ENCODE data around the gene LAMTOR3. TPM values are rescaled to one million over a fixed set of nuclear protein-coding genes. Genes with fewer than 3 reads are reported as not detected.
A peak's percentile ranks its signal among the peaks of the same experiment; 100 is the strongest.

Gene LAMTOR3
- total RNA-seq, 2 donors from 2014 or later, result 20.7 to 23.3 TPM

GRCh38 chr4:99886146-99886545 lies 8.1 kb downstream of the LAMTOR3 start:
- Mint-ChIP-seq H3K36me3 (ENCODE audit: insufficient read depth in 2 of 2) (peaks cover 0 to 11% of the 10 kb centered on the region in 2 donors), H3K27ac (no peak overlapping the region), H3K4me1 (ENCODE audit: low read depth) (peaks cover 11% of the 10 kb centered on the region)

GRCh38 chr4:99885687-99886086 lies 8.5 kb downstream of the LAMTOR3 start:
- Mint-ChIP-seq H3K4me1 (ENCODE audit: low read depth) (peaks cover 7% of the 10 kb centered on the region), H3K36me3 (ENCODE audit: insufficient read depth in 2 of 2) (peaks cover 0 to 11% of the 10 kb centered on the region in 2 donors), H3K27me3 (ENCODE audit: low read depth) (no peaks in the 10 kb centered on the region), H3K9me3 (no peaks in the 10 kb centered on the region), H3K27ac (no peak overlapping the region), H3K4me3 (no peak overlapping the region)
- DNase-seq (no peak), ATAC-seq (replicated peaks in 1 of 2) (no peak)

More at GRCh38 chr4:99886146-99886545, 8.1 kb downstream of the LAMTOR3 start:
- ATAC-seq (replicated peaks in 1 of 2) (no peak), DNase-seq (no peak)
- no peaks in the 10 kb centered on the region for H3K27me3 Mint-ChIP-seq (ENCODE audit: low read depth)
- H3K4me3 Mint-ChIP-seq, result no peak overlapping the region
- no peaks in the 10 kb centered on the region for H3K9me3 Mint-ChIP-seq

GRCh38 chr4:99885063-99885664 lies 9.1 kb downstream of the LAMTOR3 start:
- no peak overlapping the region for H3K27ac Mint-ChIP-seq
- DNase-seq (peak; percentile 28 to 34), ATAC-seq (replicated peaks in 1 of 2) (no peak)
- peaks cover 0 to 14% of the 10 kb centered on the region in 2 donors for H3K36me3 Mint-ChIP-seq (ENCODE audit: insufficient read depth in 2 of 2)
- H3K4me3 Mint-ChIP-seq, result no peak overlapping the region
- H3K4me1 Mint-ChIP-seq (ENCODE audit: low read depth), result peaks cover 2% of the 10 kb centered on the region
- H3K9me3 Mint-ChIP-seq, result no peaks in the 10 kb centered on the region
- no peaks in the 10 kb centered on the region for H3K27me3 Mint-ChIP-seq (ENCODE audit: low read depth)

GRCh38 chr4:99879458-99879857 lies 14.8 kb downstream of the LAMTOR3 start:
- peak overlapping the region; percentile 60 for H3K27ac Mint-ChIP-seq
- ATAC-seq (replicated peaks in 1 of 2) (no peak), DNase-seq (no peak)
- no peaks in the 10 kb centered on the region for H3K27me3 Mint-ChIP-seq (ENCODE audit: low read depth)
- H3K9me3 Mint-ChIP-seq, result no peaks in the 10 kb centered on the region
- peaks cover 3 to 11% of the 10 kb centered on the region in 2 donors for H3K36me3 Mint-ChIP-seq (ENCODE audit: insufficient read depth in 2 of 2)
- no peak overlapping the region for H3K4me3 Mint-ChIP-seq
- H3K4me1 Mint-ChIP-seq (ENCODE audit: low read depth), result no peaks in the 10 kb centered on the region

GRCh38 chr4:99878604-99879003 lies 15.6 kb downstream of the LAMTOR3 start:
- no peaks in the 10 kb centered on the region for H3K27me3 Mint-ChIP-seq (ENCODE audit: low read depth)
- DNase-seq (no peak), ATAC-seq (replicated peaks in 1 of 2) (no peak)
- peak overlapping the region; percentile 50 for H3K27ac Mint-ChIP-seq
- no peaks in the 10 kb centered on the region for H3K4me1 Mint-ChIP-seq (ENCODE audit: low read depth)
- no peak overlapping the region for H3K4me3 Mint-ChIP-seq
- H3K9me3 Mint-ChIP-seq, result no peaks in the 10 kb centered on the region
- peaks cover 3 to 12% of the 10 kb centered on the region in 2 donors for H3K36me3 Mint-ChIP-seq (ENCODE audit: insufficient read depth in 2 of 2)

- no peak overlapping the region for H3K4me3 Mint-ChIP-seq
- no peaks in the 10 kb centered on the region for H3K27me3 Mint-ChIP-seq (ENCODE audit: low read depth)
- no peaks in the 10 kb centered on the region for H3K9me3 Mint-ChIP-seq
- peak overlapping the region; percentile 7 for H3K27ac Mint-ChIP-seq
- no peak for DNase-seq
- ATAC-seq (replicated peaks in 1 of 2), result no peak
- H3K36me3 Mint-ChIP-seq (ENCODE audit: insufficient read depth in 2 of 2), result peaks cover 7 to 15% of the 10 kb centered on the region in 2 donors
- peaks cover 16% of the 10 kb centered on the region for H3K4me1 Mint-ChIP-seq (ENCODE audit: low read depth)
Measured at GRCh38 chr4:99876946-99877345, 17.3 kb downstream of the LAMTOR3 start.

GRCh38 chr4:99875071-99875470 lies 19.2 kb downstream of the LAMTOR3 start:
- DNase-seq (no peak), ATAC-seq (replicated peaks in 1 of 2) (no peak)
- H3K9me3 Mint-ChIP-seq, result peaks cover 0 to 2% of the 10 kb centered on the region in 2 donors
- H3K36me3 Mint-ChIP-seq (ENCODE audit: insufficient read depth in 2 of 2), result peaks cover 7 to 14% of the 10 kb centered on the region in 2 donors
- H3K27me3 Mint-ChIP-seq (ENCODE audit: low read depth), result no peaks in the 10 kb centered on the region
- H3K4me1 Mint-ChIP-seq (ENCODE audit: low read depth), result peaks cover 22% of the 10 kb centered on the region
- H3K4me3 Mint-ChIP-seq, result no peak overlapping the region
- no peak overlapping the region for H3K27ac Mint-ChIP-seq

GRCh38 chr4:99872570-99872969 lies 21.7 kb downstream of the LAMTOR3 start:
- H3K27ac Mint-ChIP-seq, result no peak overlapping the region

GRCh38 chr4:99868126-99868596 lies 26.1 kb downstream of the LAMTOR3 start:
- Mint-ChIP-seq H3K27ac (peak overlapping the region; percentile 40), H3K36me3 (ENCODE audit: insufficient read depth in 2 of 2) (peaks cover 12 to 34% of the 10 kb centered on the region in 2 donors), H3K4me3 (peak overlapping the region; percentile 41 to 58), H3K4me1 (ENCODE audit: low read depth) (peaks cover 41% of the 10 kb centered on the region), H3K9me3 (peaks cover 0 to 2% of the 10 kb centered on the region in 2 donors), H3K27me3 (ENCODE audit: low read depth) (no peaks in the 10 kb centered on the region)
- DNase-seq (peak; percentile 51 to 59), ATAC-seq (replicated peaks in 1 of 2) (peak; percentile 97 to 99)

More at GRCh38 chr4:99872570-99872969, 21.7 kb downstream of the LAMTOR3 start:
- H3K27me3 Mint-ChIP-seq (ENCODE audit: low read depth), result no peaks in the 10 kb centered on the region
- H3K9me3 Mint-ChIP-seq, result peaks cover 0 to 2% of the 10 kb centered on the region in 2 donors
- no peak overlapping the region for H3K4me3 Mint-ChIP-seq
- H3K4me1 Mint-ChIP-seq (ENCODE audit: low read depth), result peaks cover 33% of the 10 kb centered on the region
- DNase-seq, result no peak
- no peak for ATAC-seq (replicated peaks in 1 of 2)
- H3K36me3 Mint-ChIP-seq (ENCODE audit: insufficient read depth in 2 of 2), result peaks cover 12 to 22% of the 10 kb centered on the region in 2 donors

GRCh38 chr4:99863804-99864203 lies 30.4 kb downstream of the LAMTOR3 start:
- no peak overlapping the region for H3K27ac Mint-ChIP-seq
- H3K36me3 Mint-ChIP-seq (ENCODE audit: insufficient read depth in 2 of 2), result peaks cover 8 to 30% of the 10 kb centered on the region in 2 donors
- H3K27me3 Mint-ChIP-seq (ENCODE audit: low read depth), result no peaks in the 10 kb centered on the region
- DNase-seq (no peak), ATAC-seq (replicated peaks in 1 of 2) (no peak)
- H3K4me3 Mint-ChIP-seq, result no peak overlapping the region
- peaks cover 51% of the 10 kb centered on the region for H3K4me1 Mint-ChIP-seq (ENCODE audit: low read depth)
- H3K9me3 Mint-ChIP-seq, result no peaks in the 10 kb centered on the region

- peak overlapping the region; percentile 4 to 70 for H3K4me3 Mint-ChIP-seq
- peaks cover 62% of the 10 kb centered on the region for H3K4me1 Mint-ChIP-seq (ENCODE audit: low read depth)
- H3K27ac Mint-ChIP-seq, result peak overlapping the region; percentile 88
- peak; percentile 88 to 92 for ATAC-seq (replicated peaks in 1 of 2)
- no peaks in the 10 kb centered on the region for H3K9me3 Mint-ChIP-seq
- peaks cover 3 to 21% of the 10 kb centered on the region in 2 donors for H3K36me3 Mint-ChIP-seq (ENCODE audit: insufficient read depth in 2 of 2)
- DNase-seq, result peak; percentile 53 to 59
- no peaks in the 10 kb centered on the region for H3K27me3 Mint-ChIP-seq (ENCODE audit: low read depth)
Measured at GRCh38 chr4:99861120-99861905, 32.9 kb downstream of the LAMTOR3 start.

- Mint-ChIP-seq H3K36me3 (ENCODE audit: insufficient read depth in 2 of 2) (peaks cover 2 to 17% of the 10 kb centered on the region in 2 donors), H3K27me3 (ENCODE audit: low read depth) (no peaks in the 10 kb centered on the region), H3K4me1 (ENCODE audit: low read depth) (peaks cover 70% of the 10 kb centered on the region), H3K4me3 (no peak overlapping the region), H3K27ac (no peak overlapping the region), H3K9me3 (no peaks in the 10 kb centered on the region)
- DNase-seq (no peak), ATAC-seq (replicated peaks in 1 of 2) (no peak)
Measured at GRCh38 chr4:99860521-99860920, 33.7 kb downstream of the LAMTOR3 start.

- Mint-ChIP-seq H3K36me3 (ENCODE audit: insufficient read depth in 2 of 2) (peaks cover 4 to 20% of the 10 kb centered on the region in 2 donors), H3K27me3 (ENCODE audit: low read depth) (no peaks in the 10 kb centered on the region), H3K4me1 (ENCODE audit: low read depth) (peaks cover 79% of the 10 kb centered on the region), H3K9me3 (no peaks in the 10 kb centered on the region), H3K4me3 (no peak overlapping the region), H3K27ac (no peak overlapping the region)
- DNase-seq, result no peak
- ATAC-seq (replicated peaks in 1 of 2), result no peak
Measured at GRCh38 chr4:99859618-99860017, 34.6 kb downstream of the LAMTOR3 start.
